Measurements from ENCODE around the gene LYPLA2. TPM values are rescaled to one million over a fixed set of nuclear protein-coding genes. Genes with fewer than 3 reads are reported as not detected.

LYPLA2 gene
- total and polyA plus RNA-seq, 4 donors, result 26.3 to 71.1 (median 43.2) TPM

- Histone ChIP-seq H3K9me3 (ENCODE audit: control insufficient read depth in 4 of 4, low read length in 3 of 4) (no peaks in the 10 kb centered on the region), H3K4me1 (ENCODE audit: control insufficient read depth in 4 of 4, insufficient read depth in 4 of 4, low read length in 3 of 4) (peaks cover 3 to 50% (median 31%) of the 10 kb centered on the region in 4 donors), H3K27me3 (ENCODE audit: control insufficient read depth in 4 of 4, insufficient read depth in 4 of 4, low read length in 3 of 4) (no peaks in the 10 kb centered on the region), H3K36me3 (ENCODE audit: control insufficient read depth in 4 of 4, insufficient read depth in 3 of 4, low read depth in 1 of 4, low read length in 3 of 4) (peaks cover 0 to 6% (median 3%) of the 10 kb centered on the region in 4 donors), H3K27ac (ENCODE audit: low read depth in 1 of 2, low read length in 2 of 2) (peak within 1 kb of the TSS; percentile 82 to 95), H3K4me3 (ENCODE audit: low read depth in 1 of 3, low read length in 3 of 3) (peak within 1 kb of the TSS; percentile 70 to 98 (median 89)), H3K9ac (ENCODE audit: low read depth in 1 of 2, low read length in 2 of 2) (peak within 1 kb of the TSS; percentile 58 to 79)
- DNase-seq (ENCODE audit: low spot score), result peak; percentile 73
- under 1% methylated on average over 119 of the region's 119 CpGs for WGBS
- no peak for TF ChIP-seq MAX (IDR thresholded peaks at IDR 0.05)
- peak in 1 of 2 donors; percentile 88 for TF ChIP-seq GABPA (IDR thresholded peaks at IDR 0.05 in 1 of 2, conservative IDR thresholded peaks at IDR 0.05 in 1 of 2)
- TF ChIP-seq YY1 (IDR thresholded peaks at IDR 0.05), result peak; percentile 85
These were observed 47.4 kb upstream of the LYPLA2 start, which contains the start of gene ELOA for GRCh38 chr1:23743287-23744152. Gene ELOA, plus strand, starts transcription at chr1:23743471. Its CDS starts 33 bp downstream, at chr1:23743504.

- no peak for TF ChIP-seq MAX (IDR thresholded peaks at IDR 0.05)
- no peak for TF ChIP-seq HNF4G (IDR thresholded peaks at IDR 0.05)
- TF ChIP-seq EGR1 (IDR thresholded peaks at IDR 0.05; ENCODE audit: low read depth in 2 of 2), result no peak
- no peak for TF ChIP-seq JUND (IDR thresholded peaks at IDR 0.05)
- no peak for TF ChIP-seq HNF4A (conservative IDR thresholded peaks at IDR 0.05)
- TF ChIP-seq SP1 (IDR thresholded peaks at IDR 0.05), result no peak
- TF ChIP-seq ZBTB33 (IDR thresholded peaks at IDR 0.05), result no peak
- no peak for TF ChIP-seq YY1 (IDR thresholded peaks at IDR 0.05)
- no peak for TF ChIP-seq RXRA (IDR thresholded peaks at IDR 0.05)
- TF ChIP-seq NR2F2 (IDR thresholded peaks at IDR 0.05), result no peak
- no peak for TF ChIP-seq TAF1 (conservative IDR thresholded peaks at IDR 0.05)
- TF ChIP-seq CTCF (IDR thresholded peaks at IDR 0.05; ENCODE audit: low read depth, low read length, missing input control), result peak; percentile 43
- TF ChIP-seq FOXA2 (IDR thresholded peaks at IDR 0.05), result no peak
- no peak for TF ChIP-seq GABPA (IDR thresholded peaks at IDR 0.05 in 1 of 2, conservative IDR thresholded peaks at IDR 0.05 in 1 of 2)
- peak; percentile 34 to 70 for TF ChIP-seq RAD21 (IDR thresholded peaks at IDR 0.05)
- no peak for TF ChIP-seq REST (IDR thresholded peaks at IDR 0.05)
- TF ChIP-seq FOXA1 (IDR thresholded peaks at IDR 0.05), result no peak
- TF ChIP-seq ATF3 (IDR thresholded peaks at IDR 0.05), result no peak
These were observed 45.4 kb upstream of the LYPLA2 start for GRCh38 chr1:23745515-23745914.

More at GRCh38 chr1:23745515-23745914, 45.4 kb upstream of the LYPLA2 start:
- 15% methylated on average over 1 of the region's 1 CpG for WGBS
- no peaks in the 10 kb centered on the region for H3K27me3 ChIP-seq (ENCODE audit: control insufficient read depth in 4 of 4, insufficient read depth in 4 of 4, low read length in 3 of 4)
- no peak overlapping the region for H3K27ac ChIP-seq (ENCODE audit: low read depth in 1 of 2, low read length in 2 of 2)
- peaks cover 2 to 18% (median 4%) of the 10 kb centered on the region in 4 donors for H3K36me3 ChIP-seq (ENCODE audit: control insufficient read depth in 4 of 4, insufficient read depth in 3 of 4, low read depth in 1 of 4, low read length in 3 of 4)
- no peak overlapping the region for H3K4me3 ChIP-seq (ENCODE audit: low read depth in 1 of 3, low read length in 3 of 3)
- no peak for DNase-seq (ENCODE audit: low spot score)
- H3K4me1 ChIP-seq (ENCODE audit: control insufficient read depth in 4 of 4, insufficient read depth in 4 of 4, low read length in 3 of 4), result peaks cover 3 to 62% (median 39%) of the 10 kb centered on the region in 4 donors
- no peaks in the 10 kb centered on the region for H3K9me3 ChIP-seq (ENCODE audit: control insufficient read depth in 4 of 4, low read length in 3 of 4)
- no peak overlapping the region for H3K9ac ChIP-seq (ENCODE audit: low read depth in 1 of 2, low read length in 2 of 2)

All from liver (tissue), 9 donors.